HG02571 (cell line): ENCODE measurements around the gene KCNK10.

Source experiments
- ATAC-seq: cut with Tn5 transposase; IDR thresholded peaks from one replicate; pipeline ENCODE4 v1.9.1; 2021; ENCODE audit warnings: mild to moderate bottlenecking, moderate library complexity; ENCODE audit not compliant: unreplicated experiment

KCNK10 gene

DNA sequence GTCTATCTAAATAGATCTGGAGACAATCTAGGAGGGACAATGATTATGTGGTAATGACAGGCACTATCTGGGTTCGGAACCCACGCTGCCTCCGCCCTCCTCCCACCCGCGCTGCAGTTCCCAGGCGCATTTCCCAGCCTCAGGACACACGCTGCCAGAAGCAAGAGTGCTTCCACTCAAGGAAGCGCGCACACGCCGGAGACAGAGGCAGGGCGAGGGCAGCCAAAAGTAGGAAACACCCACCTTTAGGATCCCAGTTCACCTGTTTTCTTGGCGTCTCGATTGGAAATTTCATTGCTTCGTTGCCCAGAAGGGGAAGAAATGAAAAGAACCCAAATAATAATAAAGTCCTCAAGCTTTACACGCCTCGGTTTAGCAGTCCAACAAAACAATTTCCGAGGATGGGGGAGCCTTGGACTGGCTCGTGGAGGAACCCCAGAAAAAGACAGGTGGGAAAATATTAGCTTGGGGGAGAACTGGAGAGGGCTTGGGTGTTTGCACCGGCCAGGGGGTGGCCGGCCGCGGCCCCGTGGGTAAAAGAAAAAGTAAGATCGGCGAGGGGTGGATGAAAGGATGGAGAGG lies 474 bp downstream of the KCNK10 start:
- no peak for ATAC-seq

- no peak for ATAC-seq
Observed at GRCh38 chr14:88321692-88322503, 1.2 kb downstream of the KCNK10 start.

- ATAC-seq: no peak
Observed at GRCh38 chr14:88318406-88318805, 4.7 kb downstream of the KCNK10 start.

- no peak for ATAC-seq
Observed at GRCh38 chr14:88316521-88316920, 6.5 kb downstream of the KCNK10 start.

DNA sequence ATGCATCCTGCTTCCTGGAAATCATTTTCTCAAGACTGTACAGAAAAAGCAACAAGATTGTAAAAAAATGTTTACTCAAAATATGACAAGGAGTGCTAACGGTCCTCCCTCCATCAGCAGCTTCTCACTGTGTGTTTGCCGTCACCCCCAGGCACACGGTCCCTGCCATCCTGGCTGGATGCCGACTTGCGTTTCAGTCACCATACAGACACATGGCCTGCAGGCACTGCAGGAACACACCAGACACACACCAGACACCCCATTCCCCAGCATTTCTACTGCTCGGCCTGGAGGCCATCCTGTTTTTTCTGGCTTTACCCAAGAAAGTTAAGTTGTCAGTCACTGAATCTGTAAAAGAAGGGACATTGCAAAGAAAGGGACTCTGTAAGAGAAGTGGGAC lies 10.8 kb downstream of the KCNK10 start:
- no peak for ATAC-seq

- ATAC-seq: no peak
Observed at GRCh38 chr14:88311780-88312179, 11.3 kb downstream of the KCNK10 start.

GRCh38 chr14:88310449-88310848 lies 12.6 kb downstream of the KCNK10 start:
- no peak for ATAC-seq

DNA sequence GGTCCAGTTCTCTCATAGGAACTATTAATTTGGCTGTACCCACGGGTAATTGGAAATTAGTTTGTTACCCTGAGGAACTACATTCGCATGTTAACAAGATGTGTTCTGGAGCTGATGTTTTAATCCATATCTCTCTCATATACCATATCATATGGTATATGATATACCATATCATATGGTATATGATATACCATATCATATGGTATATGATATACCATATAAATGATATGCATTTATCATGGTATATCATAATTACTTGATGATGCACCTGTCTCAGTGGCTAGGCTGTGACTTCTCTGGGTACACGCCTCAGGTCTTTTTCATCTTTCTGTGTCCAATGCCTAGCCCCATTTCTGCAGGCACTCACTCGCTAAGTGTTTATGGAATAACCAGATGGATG lies 13.0 kb downstream of the KCNK10 start:
- no peak for ATAC-seq

DNA sequence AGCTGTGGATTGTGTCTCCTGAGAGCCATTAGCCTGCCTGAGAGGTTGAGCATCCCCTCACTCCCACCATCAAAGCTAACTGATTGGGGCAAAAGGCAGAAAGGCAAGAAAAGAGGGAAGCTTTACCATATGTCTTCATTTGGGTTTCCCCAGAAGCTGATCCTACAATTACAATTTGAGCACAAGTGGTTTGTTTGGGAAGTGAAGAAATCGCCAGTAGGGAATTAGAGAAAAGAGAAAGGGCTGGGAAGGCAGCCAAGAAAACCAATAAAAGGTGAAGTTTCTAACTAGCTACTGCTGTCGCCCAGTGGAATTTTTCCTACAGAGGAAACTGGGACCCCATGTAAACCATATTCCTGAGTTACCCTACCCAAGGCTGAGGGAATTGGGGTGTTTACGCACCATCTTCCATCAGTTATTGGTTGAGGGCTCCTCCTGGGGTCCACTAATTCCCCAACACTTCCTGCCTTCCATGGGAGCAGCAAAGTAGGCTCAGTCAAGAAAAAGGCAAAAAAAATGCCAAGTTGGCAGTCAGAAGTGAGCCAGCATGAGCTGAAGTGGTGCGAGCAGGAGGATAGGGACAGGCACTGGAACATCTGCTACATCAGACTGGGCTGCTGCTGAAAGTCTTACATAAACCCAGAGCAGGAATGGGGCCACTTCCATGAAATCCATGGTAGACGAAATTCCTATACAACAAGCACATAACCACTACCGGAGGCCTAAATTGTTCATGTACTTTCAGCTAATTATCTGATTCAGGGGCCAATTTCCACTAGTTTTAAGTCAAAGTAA lies 17.3 kb downstream of the KCNK10 start:
- ATAC-seq: no peak

DNA sequence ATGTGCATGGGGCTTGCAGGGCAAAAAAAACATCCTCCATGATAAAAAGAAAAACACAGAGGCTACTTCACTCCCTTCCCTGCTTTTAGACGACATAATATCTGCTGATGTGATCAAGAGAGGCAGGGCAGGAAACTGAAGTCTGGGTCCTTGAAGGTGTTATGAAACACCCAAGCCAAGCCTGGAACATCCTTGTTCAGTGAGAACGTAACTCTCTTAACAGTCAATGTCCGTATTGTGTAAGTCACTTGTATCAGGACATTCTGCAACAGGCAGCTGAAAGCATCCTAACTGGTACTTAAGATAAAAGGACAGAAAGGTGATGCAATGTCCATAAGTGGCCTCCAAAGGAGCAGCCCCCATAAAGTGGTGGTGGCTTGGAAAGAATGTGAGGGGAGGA lies 20.0 kb downstream of the KCNK10 start:
- ATAC-seq: no peak

DNA sequence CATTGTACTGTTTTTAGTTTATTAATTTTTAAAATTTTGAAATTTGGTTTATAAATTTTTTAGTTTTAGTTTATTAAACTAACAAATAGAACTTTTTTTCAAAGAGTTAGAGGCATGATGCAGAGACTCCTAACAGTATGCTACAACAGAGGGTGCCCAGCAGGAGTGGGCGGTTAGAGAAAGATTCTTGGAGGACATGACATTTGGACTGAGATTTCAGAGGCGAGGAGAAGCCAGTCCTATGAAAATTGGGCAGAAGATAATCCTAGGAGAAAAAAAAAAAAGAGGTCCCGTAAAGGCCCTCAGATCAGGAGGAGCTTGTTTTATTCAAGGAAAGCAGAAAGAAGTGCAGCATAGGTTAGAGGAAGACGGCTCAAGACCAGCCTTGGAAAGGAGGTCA lies 21.7 kb downstream of the KCNK10 start:
- no peak for ATAC-seq

- ATAC-seq: no peak
Observed at GRCh38 chr14:88300817-88301216, 22.3 kb downstream of the KCNK10 start.

- no peak for ATAC-seq
Observed at GRCh38 chr14:88299865-88300530, 23.1 kb downstream of the KCNK10 start.

DNA sequence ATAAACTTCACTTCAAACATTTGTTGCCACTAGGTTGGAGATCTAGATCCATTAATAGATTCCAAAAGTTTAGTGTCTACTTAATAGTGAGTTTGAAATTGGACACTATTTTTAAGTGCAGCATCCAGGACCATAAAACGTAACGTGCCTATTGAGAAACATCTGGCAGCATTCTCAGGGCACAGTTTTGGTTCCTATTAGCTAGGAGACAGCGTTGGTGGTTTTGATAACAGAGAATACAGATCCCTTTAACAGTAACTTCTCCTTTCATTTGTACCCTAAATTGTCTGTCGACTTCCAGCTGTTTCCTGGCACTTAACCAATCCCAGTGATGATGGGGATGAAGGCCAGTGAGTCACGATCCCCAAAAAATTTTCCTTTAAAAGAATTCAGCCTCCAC lies 25.8 kb downstream of the KCNK10 start:
- no peak for ATAC-seq

DNA sequence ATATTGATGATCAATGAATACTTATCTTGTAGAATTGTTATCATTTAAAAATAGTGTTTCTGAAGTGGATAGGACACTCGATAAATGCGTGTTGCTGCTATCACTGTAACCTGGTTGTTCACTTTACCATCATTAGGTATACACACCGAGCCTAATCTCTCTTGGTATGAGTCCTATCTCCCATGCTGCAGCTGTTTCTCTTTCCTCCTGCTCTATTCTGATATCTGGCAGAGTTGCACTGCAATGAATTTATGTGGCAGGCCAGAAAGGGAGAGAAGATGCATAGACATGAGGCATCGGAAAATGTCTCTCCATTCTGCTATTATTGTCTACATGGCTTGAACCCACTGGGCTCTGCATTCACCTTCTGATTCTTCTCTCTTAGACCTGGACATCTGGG lies 26.7 kb downstream of the KCNK10 start:
- no peak for ATAC-seq

- ATAC-seq: no peak
Observed at GRCh38 chr14:88289996-88290395, 33.1 kb downstream of the KCNK10 start.

- no peak for ATAC-seq
Observed at GRCh38 chr14:88289234-88289633, 33.8 kb downstream of the KCNK10 start.

DNA sequence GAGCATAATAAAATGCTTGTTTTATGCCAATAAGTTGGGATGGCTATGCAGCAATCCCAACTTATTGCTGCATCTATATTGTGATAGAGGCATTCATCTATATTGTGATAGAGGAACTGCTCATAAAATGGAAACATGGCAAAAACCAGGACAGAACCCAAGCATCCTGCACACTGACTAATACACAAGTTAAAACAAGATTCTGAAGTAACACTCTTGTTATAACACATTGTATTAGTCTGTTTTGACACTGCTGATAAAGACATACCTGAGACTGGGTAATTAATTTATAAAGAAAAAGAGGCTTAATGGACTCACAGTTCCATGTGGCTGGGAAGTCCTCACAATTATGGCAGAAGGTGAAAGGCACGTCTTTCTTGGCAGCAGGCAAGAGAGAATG lies 36.8 kb downstream of the KCNK10 start:
- no peak for ATAC-seq

DNA sequence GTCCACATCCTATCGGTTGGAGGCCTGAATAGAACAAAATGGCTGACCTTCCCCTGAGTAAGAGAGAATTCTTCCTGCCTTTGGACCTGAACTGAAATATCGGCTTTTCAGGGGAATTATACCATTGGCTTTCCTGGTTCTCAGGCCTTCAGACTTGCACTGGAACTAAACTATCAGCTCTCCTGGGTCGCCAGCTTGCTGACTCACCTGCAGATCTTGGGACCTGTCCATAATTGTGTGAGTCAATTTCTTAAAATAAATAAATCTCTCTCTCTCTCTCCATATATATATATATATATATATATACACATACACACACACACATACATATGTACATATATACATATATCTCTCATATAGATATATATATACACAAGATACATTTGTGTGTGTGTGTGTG lies 41.6 kb downstream of the KCNK10 start:
- no peak for ATAC-seq

DNA sequence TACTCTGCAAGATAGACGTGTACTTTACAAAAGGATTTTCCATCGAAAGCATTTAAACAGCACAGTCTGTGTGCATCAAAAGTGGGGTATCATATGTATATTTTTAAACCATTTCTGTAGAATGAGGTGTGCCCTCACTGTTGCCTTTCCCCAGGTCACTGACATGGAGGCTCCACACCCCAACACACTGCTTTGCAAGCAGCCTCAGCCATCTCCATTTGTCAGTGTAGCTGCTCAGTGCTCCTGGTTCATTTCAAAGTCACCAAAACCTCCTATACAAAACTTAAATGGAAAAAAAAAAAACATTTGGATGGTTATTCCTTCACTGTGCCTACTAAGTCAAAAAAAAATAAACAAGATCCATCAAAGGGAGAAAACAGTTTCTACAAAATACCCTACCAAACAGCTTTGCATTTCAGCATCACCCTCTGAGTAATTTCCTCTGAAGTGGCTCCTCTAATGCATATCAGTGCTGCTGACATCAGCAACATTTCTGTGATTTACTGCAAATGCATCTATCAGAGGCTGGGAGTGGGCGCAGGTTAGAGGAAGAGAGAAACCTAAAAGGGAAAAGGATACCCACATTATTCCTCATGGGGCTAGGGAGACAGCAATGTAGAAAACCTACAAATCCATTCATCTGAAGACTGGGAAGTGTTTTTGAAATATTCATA lies 46.0 kb downstream of the KCNK10 start:
- ATAC-seq: no peak
